HG02798 (cell line): ENCODE results near the gene NUP155.
"Not testable (repeated sequence)": the region's sequence is repeated elsewhere in the genome, so short reads cannot be mapped to it uniquely, and the experiment has no call there.

Experiments
- ATAC-seq: cut with Tn5 transposase; IDR thresholded peaks from one replicate; pipeline ENCODE4 v1.9.1; 2021; ENCODE audit warnings: mild to moderate bottlenecking; ENCODE audit not compliant: unreplicated experiment, poor library complexity

Gene NUP155

DNA sequence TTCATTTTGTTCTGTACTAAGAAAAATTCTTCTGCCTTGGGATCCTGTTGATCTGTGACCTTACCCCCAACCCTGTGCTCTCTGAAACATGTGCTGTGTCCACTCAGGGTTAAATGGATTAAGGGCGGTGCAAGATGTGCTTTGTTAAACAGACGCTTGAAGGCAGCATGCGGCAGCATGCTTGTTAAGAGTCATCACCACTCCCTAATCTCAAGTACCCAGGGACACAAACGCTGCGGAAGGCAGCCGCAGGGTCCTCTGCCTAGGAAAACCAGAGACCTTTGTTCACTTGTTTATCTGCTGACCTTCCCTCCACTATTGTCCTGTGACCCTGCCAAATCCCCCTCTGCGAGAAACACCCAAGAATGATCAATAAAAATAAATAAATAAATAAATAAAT lies 74.6 kb downstream of the NUP155 start:
- ATAC-seq: not testable (repeated sequence)

DNA sequence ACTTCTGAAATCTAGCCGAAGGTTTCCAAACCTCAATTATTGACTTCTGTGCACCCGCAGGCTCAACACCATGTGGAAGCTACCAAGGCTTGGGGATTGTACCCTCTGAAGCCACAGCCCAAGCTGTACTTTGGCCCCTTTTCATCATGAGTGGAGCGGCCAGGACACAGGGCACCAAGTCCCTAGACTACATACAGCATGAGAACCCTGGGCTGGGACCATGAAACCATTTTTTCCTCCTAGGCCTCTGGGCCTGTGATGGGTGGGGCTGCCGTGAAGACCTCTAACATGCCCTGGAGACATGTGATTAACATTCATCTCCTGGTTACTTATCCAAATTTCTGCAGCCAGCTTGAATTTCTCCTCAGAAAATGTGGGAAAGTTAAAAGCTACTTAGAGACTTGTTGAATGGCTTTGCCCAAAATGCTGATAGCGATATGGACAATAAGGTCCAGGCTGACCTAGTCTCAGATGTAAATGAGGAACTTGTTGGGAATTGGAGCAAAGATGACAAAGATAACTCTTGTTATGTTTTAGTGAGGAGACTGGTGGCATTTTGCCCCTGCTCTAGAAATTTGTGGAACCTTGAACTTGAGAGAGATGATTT lies 87.6 kb downstream of the NUP155 start:
- no peak for ATAC-seq

GRCh38 chr5:37275511-37275910 lies 95.4 kb downstream of the NUP155 start:
- ATAC-seq: no peak

DNA sequence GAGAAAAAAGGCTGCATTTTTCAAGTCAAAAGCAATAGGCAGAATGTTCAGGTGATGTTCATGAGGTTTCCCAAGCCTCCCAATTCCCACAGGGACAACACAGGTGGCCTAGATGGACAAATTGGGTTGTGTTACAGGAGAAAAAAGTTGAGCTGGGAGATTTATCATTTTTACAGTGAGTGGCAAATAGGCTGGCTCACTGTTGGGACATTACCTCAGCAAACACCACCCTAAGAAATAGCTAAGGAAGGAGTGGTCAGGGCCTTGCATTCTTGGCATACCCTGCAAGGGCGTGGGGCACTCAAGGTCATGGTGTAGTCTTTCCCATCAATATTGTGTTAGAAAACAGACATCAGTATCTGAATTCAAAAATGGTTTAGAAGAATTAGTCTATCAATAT lies 98.4 kb downstream of the NUP155 start:
- ATAC-seq: no peak

GRCh38 chr5:37268100-37268499 lies 102.8 kb downstream of the NUP155 start:
- ATAC-seq: not testable (repeated sequence)

DNA sequence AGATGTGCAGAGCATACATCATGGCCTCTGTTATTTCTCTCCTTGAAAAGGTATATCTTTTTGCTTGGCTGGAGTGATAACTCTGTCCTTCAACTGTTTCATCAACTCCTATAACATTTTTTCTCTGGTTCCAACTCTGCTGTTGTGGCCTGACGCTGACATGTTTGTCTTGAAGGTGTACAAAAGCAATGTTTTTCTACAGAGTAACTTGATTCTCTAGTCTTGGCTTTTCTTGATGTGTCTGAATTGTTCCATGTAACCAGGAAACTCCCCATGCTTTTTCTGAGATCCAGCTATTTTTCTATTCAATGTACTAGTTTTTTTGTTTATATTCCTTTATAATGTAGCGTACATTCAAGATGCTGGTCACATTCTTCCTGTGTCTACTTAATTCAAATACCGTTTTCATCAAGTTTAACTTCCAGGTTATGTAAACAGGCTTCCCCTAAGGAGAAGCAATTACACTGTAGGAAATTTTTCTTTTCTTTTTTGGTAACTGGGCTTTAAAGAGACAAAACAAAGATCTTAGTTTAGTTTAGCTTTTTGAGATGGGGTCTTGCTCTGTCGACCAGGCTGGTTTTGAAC lies 115.0 kb downstream of the NUP155 start:
- no peak for ATAC-seq

GRCh38 chr5:37254581-37254980 lies 116.3 kb downstream of the NUP155 start:
- no peak for ATAC-seq

GRCh38 chr5:37251665-37252064 lies 119.2 kb downstream of the NUP155 start:
- ATAC-seq: no peak

DNA sequence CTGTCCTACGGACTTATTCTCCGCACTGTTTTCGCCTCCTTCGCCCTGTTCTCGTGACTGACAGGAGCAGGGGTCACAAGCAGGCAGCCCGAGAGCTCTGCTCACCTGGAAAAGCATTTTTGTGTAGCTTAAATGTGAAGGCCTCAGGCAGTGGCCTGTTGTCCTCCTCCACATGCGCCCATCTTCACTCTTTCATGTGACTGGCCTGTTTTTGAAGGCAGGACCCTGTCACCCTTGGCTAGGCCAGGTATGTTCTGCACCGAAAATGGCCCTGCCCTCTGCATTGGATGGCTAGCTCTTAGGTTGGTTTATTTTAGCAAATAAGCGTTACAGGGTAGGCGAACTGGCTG lies 121.1 kb downstream of the NUP155 start:
- ATAC-seq: no peak

- peak; percentile 89 for ATAC-seq
Observed at GRCh38 chr5:37248970-37249814, 121.7 kb downstream of the NUP155 start, which contains the start of gene CPLANE1. TSS of gene CPLANE1 (minus strand) at chr5:37249376. CDS start at chr5:37247698, 1,678 bp downstream.

DNA sequence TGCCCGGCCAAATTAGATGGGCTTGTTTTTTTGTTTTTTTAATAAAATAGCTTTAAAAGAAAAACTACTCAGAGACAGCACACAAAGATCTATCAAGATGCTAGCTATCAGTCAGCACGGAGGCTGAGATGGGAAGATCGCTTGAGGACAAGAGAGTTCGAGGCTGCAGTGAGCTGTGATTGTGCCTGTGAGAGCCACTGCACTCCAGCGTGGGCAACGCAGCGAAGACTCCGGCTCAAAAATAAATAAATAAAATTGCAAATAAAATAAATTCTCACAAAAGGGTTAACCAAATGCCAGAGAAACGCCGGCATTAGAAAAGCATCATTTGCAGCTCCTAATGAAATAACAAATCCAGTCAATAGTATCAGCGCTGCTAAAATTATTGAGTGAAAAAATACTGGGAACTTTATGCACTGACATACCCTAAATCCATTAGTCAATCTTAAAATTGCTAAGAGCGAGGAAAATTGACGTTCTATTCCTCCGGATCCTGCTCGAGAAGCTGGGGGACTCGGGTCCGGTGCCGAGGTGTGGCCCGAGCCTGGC lies 122.4 kb downstream of the NUP155 start:
- no peak for ATAC-seq

- ATAC-seq: no peak
Observed at GRCh38 chr5:37247496-37247895, 123.4 kb downstream of the NUP155 start.

- no peak for ATAC-seq
Observed at GRCh38 chr5:37247036-37247435, 123.9 kb downstream of the NUP155 start.
